GM18498 (cell line): Measurements from ENCODE around the gene DNAH8.

Source experiments
- ATAC-seq: cut with Tn5 transposase; IDR thresholded peaks from one replicate; pipeline ENCODE4 v1.9.1; 2021; ENCODE audit warnings: mild to moderate bottlenecking, moderate library complexity; ENCODE audit not compliant: unreplicated experiment

Gene DNAH8

GRCh38 chr6:39048481-39049399 is 333.6 kb downstream of the DNAH8 start, which contains the start of gene GLP1R:
GLP1R (plus strand) TSS chr6:39048781; CDS start chr6:39048841, 60 bp downstream.
- ATAC-seq, result no peak

DNA sequence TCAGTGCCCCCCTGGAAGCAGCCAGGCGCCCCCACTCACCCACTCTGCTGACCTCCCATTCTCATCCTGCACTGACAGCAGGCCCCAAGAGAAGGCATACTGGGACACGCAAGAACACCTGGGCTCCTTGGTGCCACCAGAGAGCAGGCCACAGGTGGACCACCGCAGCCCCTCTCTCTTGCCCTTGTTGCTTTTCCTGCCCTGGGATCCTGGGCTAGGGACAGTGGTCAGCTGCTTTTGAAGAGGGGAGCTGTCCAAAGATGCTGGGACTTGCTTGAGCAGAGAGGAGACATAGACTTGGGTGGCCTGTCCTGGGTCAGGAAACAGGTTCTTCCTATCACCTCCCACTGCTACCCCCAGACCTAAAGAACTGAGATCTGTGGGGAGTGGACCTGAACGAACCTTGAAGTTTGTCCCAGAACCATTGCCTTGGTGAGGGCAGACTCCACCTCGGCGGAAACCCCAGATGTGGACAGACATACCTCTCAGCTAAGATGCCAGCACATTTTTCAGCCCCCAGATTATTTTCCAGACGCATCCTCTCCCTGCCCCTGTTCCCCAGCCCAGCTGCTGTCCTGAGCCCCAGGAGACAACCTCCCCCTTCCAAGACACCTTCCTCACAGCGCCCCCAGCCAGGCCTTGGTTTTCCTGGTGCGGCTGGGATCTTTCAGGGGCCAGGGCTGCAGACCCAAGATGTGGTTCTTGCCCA is 334.6 kb downstream of the DNAH8 start:
- ATAC-seq, result no peak

GRCh38 chr6:39050453-39051112 is 335.5 kb downstream of the DNAH8 start:
- ATAC-seq, result no peak

GRCh38 chr6:39051399-39052122 is 336.4 kb downstream of the DNAH8 start:
- no peak for ATAC-seq

- ATAC-seq, result no peak
Observed at GRCh38 chr6:39053016-39053624, 338.0 kb downstream of the DNAH8 start.

- ATAC-seq, result no peak
Observed at GRCh38 chr6:39053854-39054576, 338.9 kb downstream of the DNAH8 start.

DNA sequence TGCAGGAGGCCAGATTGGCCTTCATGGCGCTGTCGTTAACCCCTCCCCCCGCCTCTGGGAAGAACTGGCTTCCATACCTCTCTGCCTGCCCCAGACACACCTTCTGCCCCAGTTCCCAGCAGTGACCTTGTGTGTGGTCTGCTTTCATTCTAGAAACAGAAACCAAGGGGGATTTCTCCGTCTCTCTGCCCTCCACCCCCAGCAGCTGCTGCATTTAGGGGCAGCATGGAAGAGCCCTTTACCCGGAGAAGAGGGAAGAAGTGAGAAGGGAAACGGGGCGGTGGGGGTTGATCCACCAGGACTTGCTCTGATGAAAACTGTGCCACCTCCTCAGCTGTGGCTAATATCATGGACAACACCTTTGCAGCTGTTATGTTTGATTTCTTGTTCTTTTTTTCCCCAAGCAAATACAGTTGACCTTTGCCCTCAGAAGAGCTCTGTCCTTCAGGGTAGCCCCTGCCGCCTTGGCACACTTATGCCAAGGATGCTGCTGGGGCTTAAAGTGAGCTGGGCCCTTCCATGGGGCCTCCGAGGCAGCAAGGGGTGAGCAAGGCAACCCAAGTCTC is 339.5 kb downstream of the DNAH8 start:
- no peak for ATAC-seq

- no peak for ATAC-seq
Observed at GRCh38 chr6:39055661-39056060, 340.6 kb downstream of the DNAH8 start.

DNA sequence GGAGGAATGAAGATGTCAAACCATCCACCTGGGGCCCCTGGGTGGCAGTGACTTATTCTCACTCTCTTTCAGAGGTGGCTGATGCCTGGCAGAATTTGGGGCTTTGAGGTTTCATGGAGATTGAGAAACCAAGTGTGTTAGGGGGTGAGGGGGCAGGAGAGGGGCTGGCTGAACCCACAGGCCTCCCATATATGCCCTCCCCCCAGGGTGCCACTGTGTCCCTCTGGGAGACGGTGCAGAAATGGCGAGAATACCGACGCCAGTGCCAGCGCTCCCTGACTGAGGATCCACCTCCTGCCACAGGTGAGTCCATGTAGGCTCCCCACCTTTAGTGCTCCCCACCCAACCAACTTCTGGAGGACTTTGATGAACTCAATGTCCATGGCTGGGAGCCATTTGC is 341.1 kb downstream of the DNAH8 start:
- no peak for ATAC-seq

DNA sequence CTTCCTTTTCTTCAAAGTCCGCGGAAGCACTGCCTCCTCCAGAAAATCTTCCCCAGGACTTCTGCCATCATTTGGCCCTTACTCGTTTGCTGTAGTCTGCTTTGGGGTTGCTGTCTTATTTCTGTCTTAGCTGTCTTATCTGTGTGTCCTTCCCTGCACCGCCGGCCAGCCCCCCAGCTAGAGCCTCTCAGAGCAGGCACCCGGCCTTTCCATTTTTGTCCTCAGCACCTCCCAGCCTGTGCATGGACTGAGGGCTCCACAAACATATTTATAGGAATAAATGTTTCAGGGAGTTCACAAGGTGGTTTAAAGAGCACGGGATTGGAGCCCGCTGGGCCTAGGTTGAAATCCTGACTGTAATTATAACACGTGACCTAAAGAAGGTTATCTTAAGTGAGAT is 341.6 kb downstream of the DNAH8 start:
- no peak for ATAC-seq

GRCh38 chr6:39057251-39058155 is 342.4 kb downstream of the DNAH8 start:
- no peak for ATAC-seq

DNA sequence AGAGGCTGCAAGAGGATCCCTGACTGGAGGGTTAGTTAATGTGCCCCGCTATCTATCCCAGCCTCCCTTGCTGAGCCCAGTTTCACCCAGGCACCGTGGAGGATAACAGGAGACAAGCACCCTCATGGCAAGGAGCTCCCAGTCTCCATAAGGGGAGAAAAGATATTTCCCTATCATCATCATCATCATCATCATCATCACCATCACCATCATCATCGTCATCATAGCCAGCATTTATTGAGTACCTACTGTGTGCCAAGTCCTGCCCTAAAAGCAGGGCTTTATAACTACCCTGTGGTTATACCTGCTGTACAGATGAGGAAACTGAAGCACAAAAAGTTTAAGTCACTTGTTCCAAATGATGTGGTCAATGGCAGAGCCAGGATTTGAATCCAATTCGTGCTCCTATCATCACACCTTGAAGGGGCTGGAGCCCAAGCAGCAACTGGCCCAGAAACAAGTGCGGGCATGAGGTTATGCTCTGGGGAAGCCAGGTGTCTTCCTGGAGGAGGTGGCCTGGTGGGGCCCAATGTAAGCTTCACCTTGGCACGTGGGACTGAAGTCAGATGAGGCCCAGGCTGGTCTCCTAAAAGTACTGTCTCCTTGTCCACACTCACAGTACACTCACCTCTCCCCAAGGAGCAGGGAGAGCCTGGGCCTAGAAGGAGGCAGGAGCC is 343.5 kb downstream of the DNAH8 start:
- ATAC-seq, result no peak

- no peak for ATAC-seq
Observed at GRCh38 chr6:39059496-39060310, 344.6 kb downstream of the DNAH8 start.

DNA sequence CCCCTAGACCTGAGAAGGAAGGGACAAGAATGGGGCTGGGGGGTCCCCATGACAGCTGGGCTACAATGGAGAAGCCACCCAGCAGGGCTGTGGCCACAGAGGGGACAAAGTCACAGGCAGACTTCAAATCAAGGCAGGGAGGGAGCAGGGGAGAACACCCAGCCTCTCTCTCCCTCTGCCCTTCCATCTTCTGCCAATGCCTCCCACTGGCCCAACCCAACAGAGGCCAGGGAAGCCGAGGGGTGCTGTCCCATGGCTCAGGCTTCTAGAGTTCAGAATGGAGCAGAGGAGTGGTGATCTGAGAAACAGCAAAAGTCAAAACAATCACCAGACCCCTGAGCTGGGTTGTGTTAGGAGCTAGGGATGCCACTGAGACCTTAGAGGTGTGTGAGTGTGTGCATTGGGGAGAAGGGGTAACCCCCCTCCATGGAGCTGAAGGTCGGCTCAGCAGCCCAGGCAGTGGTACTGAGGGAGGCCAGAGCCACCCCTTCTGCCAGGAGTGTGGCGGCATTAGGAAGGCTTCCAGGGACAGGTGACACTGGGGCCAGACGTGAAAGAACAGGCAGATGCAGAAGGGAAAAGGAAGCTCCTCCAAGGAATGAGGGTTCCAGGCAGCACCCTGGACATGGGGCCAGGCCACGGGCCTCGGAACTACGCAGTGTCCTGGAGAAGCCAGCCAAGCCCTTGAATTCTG is 345.5 kb downstream of the DNAH8 start:
- no peak for ATAC-seq

GRCh38 chr6:39061182-39061581 is 346.1 kb downstream of the DNAH8 start:
- ATAC-seq, result no peak

GRCh38 chr6:39061588-39061987 is 346.5 kb downstream of the DNAH8 start:
- ATAC-seq, result no peak
